ENCODE data around the gene CDK5R1.

CDK5R1 gene

DNA sequence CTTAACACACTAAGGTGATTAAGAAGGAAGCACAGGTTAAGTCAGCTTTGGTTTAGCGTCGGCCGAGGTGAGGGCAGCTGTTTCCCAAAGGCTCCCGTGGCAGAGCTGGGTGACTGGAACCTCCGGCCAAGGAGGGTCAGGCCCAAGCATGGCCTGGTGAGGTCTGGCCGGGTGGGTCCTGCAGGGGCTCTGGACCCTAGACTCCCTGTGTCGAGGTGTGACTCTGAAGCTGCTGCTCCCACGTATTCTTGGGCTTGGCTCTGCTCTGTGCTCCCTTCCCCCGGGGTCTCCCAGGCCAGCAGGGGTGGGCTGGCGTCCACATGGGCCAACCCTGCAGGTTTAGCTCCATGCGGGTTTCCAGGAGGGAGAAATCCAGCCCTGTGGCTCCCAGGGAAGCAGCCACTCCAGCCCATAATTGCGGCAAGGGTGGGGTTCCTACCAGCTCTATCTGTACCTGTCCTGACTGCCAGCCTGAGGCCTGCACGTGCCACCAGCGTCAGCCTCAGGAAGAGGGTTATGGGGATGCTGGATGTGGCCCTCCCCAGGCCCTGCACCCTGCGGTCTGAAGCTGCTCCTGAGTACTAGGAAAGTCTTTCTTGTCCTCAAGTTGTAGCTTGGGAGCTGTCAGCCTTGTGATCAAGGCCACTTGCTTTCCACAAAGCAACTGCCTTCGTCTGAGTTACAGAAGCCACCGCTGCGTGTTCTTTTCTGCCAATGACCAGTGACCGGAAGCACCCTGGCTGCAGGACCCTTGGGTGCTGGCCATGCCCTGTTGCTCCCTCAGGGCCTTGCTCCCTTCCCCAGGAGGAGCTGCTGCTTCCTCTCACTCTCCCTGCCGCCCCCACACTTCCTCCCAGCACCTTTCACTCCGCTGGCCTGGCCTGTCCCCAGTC, 4.8 kb downstream of the CDK5R1 start:
- H3K27ac Mint-ChIP-seq: no peak overlapping the region
- H3K36me3 Mint-ChIP-seq (ENCODE audit: low read depth): peaks cover 11% of the 10 kb centered on the region
- no peaks in the 10 kb centered on the region for H3K9me3 Mint-ChIP-seq
- peaks cover 67% of the 10 kb centered on the region for H3K4me1 Mint-ChIP-seq
- TF ChIP-seq, protein P1, sequence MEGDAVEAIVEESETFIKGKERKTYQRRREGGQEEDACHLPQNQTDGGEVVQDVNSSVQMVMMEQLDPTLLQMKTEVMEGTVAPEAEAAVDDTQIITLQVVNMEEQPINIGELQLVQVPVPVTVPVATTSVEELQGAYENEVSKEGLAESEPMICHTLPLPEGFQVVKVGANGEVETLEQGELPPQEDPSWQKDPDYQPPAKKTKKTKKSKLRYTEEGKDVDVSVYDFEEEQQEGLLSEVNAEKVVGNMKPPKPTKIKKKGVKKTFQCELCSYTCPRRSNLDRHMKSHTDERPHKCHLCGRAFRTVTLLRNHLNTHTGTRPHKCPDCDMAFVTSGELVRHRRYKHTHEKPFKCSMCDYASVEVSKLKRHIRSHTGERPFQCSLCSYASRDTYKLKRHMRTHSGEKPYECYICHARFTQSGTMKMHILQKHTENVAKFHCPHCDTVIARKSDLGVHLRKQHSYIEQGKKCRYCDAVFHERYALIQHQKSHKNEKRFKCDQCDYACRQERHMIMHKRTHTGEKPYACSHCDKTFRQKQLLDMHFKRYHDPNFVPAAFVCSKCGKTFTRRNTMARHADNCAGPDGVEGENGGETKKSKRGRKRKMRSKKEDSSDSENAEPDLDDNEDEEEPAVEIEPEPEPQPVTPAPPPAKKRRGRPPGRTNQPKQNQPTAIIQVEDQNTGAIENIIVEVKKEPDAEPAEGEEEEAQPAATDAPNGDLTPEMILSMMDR (IDR thresholded peaks at IDR 0.05): no peak
- peaks cover 4% of the 10 kb centered on the region for H3K27me3 Mint-ChIP-seq (ENCODE audit: low read depth, poor library complexity)
- DNase-seq: no peak
- H3K4me3 Mint-ChIP-seq: no peak overlapping the region

DNA sequence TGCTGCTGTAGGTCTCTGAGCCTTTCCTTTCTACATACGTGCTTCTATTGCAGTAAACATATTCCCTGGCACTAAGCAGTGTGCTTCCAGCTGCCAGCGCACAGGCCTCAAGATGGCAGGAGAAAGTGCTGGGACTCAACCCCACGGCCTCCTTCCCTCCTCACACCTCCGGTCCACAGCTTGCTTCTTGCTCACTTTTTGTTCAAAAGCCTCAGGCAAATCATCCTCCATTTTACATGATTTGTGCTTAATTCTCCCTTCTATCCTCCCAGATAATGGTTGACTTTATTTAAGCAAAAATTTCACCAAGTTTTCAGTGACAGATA, 5.4 kb downstream of the CDK5R1 start:
- no peak for DNase-seq
- no peaks in the 10 kb centered on the region for H3K9me3 Mint-ChIP-seq
- H3K27me3 Mint-ChIP-seq (ENCODE audit: low read depth, poor library complexity): peaks cover 4% of the 10 kb centered on the region
- no peak overlapping the region for H3K4me3 Mint-ChIP-seq
- peaks cover 67% of the 10 kb centered on the region for H3K4me1 Mint-ChIP-seq
- no peak overlapping the region for H3K27ac Mint-ChIP-seq
- H3K36me3 Mint-ChIP-seq (ENCODE audit: low read depth): peaks cover 11% of the 10 kb centered on the region
- TF ChIP-seq, protein P1 (IDR thresholded peaks at IDR 0.05): no peak

DNA sequence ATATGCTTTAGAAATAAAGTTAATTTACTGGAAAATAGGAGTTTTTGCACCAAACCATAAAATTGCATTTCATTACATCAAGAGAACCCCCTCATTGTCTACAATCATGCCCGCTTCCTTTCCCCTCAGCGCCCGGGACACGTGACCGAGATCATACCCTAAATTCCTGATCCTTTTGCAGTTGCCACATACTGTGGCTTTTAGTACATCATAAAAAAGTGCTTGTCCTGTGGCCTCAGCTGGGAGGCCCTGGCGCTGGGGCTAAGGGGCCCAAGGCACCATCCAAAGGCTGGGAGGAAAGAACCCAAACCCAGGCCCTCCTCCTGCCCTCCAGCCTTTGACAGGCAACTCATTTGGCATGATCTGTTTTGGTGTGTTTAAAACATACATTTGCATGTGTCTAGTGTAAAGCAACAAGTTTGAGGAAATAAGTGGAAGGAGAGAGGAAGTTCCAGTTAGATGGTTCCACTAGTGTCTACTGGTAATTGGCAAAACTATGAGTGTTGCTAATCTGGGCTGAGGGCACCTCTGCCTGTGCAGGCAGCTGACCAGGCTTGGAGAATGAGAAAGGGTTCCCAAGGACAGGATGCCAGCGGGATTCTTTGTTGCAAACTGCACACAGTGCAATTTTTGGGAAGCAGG, 6.0 kb downstream of the CDK5R1 start:
- peak overlapping the region; percentile 13 for H3K4me3 Mint-ChIP-seq

GRCh38 chr17:32493571-32493970, 6.8 kb downstream of the CDK5R1 start:
- TF ChIP-seq, protein P1 (IDR thresholded peaks at IDR 0.05): no peak
- Mint-ChIP-seq H3K36me3 (ENCODE audit: low read depth) (peaks cover 4% of the 10 kb centered on the region), H3K9me3 (no peaks in the 10 kb centered on the region), H3K4me3 (no peak overlapping the region), H3K27me3 (ENCODE audit: low read depth, poor library complexity) (peaks cover 4% of the 10 kb centered on the region), H3K4me1 (peaks cover 67% of the 10 kb centered on the region), H3K27ac (no peak overlapping the region)
- DNase-seq: no peak

More for the DNA sequence above, 6.0 kb downstream of the CDK5R1 start:
- H3K27ac Mint-ChIP-seq: no peak overlapping the region
- TF ChIP-seq, protein P1 (IDR thresholded peaks at IDR 0.05): no peak
- peaks cover 4% of the 10 kb centered on the region for H3K27me3 Mint-ChIP-seq (ENCODE audit: low read depth, poor library complexity)
- no peaks in the 10 kb centered on the region for H3K9me3 Mint-ChIP-seq
- no peak for DNase-seq
- peaks cover 67% of the 10 kb centered on the region for H3K4me1 Mint-ChIP-seq
- H3K36me3 Mint-ChIP-seq (ENCODE audit: low read depth): peaks cover 8% of the 10 kb centered on the region

DNA sequence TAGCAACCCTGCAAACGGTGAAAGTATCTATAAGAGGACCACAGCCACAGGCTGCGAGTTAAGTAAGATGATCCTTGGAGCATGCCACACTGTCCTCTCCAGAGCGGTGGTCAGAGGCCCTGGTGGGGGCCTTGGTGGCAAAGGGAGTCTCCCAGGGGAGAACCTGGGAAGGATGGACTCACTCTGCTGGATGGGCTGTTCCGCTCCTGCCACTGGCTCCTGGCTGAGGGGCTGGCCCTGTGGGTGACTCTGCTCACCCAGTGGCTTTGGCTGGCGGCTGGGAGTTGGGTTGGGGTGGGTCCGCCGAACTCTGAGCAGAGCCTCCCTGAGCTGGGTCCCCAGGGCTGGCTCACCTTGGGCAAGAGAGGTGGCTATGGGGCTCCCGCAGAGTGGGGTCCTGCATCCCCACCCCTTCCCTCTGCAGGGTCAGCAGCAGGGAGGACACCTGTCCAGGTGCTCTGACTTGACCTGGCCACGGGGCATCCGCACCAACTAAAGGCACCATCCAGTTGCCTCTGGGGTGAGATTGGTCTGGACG, 7.3 kb downstream of the CDK5R1 start:
- Mint-ChIP-seq H3K27me3 (ENCODE audit: low read depth, poor library complexity) (peaks cover 5% of the 10 kb centered on the region), H3K9me3 (no peaks in the 10 kb centered on the region)

More for the DNA sequence above, 7.3 kb downstream of the CDK5R1 start:
- Mint-ChIP-seq H3K36me3 (ENCODE audit: low read depth) (peaks cover 4% of the 10 kb centered on the region), H3K27ac (no peak overlapping the region), H3K4me1 (peaks cover 67% of the 10 kb centered on the region), H3K4me3 (no peak overlapping the region)
- TF ChIP-seq, protein P1 (IDR thresholded peaks at IDR 0.05): no peak
- DNase-seq: no peak
